ENCODE measurements around the gene RASD1.

DNA sequence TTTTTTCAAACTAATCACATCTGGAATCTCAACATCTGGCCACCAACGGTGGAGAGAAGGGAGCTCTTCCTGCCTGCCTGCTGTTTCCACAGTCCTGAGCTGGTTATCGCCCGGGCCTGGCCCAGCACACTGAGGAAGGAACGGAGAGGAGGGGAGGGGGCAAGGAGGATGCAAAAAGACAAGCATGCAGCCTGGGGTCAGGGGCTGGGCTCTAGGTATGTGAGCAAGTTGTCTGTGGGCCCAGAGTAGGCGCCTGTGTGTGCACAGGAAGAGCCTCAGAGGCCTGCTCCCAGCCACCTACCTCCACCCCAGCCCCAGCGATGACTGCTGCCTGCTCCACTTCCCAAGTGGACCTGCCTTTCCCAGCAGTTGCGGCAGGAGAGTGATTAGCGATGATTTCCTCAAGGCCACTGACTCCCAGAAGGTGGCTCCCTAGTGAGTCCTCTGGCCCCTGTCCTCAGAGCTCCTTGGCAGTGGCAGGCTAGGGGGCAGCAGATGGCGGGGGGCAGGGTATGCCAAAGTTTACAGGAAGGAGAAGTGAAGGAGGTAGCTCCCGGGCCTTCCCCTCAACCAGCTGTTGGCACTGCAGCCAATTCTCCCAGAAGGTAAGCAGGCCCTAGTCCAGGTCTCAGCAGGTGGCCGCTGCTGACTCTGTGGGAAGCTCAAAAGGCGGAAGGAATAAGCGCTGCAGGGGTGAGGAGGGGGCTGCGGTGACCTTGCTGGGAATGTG lies 27.0 kb upstream of the RASD1 start:
- TF ChIP-seq EZH2 (IDR thresholded peaks at IDR 0.05; ENCODE audit: insufficient read depth, poor library complexity, severe bottlenecking): no peak
- TF ChIP-seq EZH2phosphoT487 (IDR thresholded peaks at IDR 0.05; ENCODE audit: insufficient read depth, low read depth): no peak
